ENCODE measurements around the gene FBXW11.

The FBXW11 gene

GRCh38 chr5:172015346-172015745, 8.9 kb upstream of the FBXW11 start:
- no peak for DNase-seq

GRCh38 chr5:172010278-172010677, 3.8 kb upstream of the FBXW11 start:
- DNase-seq, result no peak

- no peak for DNase-seq
These were observed 3.3 kb upstream of the FBXW11 start for GRCh38 chr5:172009536-172010270.

GRCh38 chr5:172008689-172009141, 2.3 kb upstream of the FBXW11 start:
- DNase-seq, result no peak

GRCh38 chr5:172008111-172008455, 1.6 kb upstream of the FBXW11 start:
- DNase-seq, result no peak

- DNase-seq, result no peak
These were observed 1.0 kb upstream of the FBXW11 start for GRCh38 chr5:172007175-172008110.

GRCh38 chr5:172005708-172006320, 624 bp downstream of the FBXW11 start:
- DNase-seq, result peak; percentile 15

- DNase-seq, result no peak
These were observed 1.6 kb downstream of the FBXW11 start for GRCh38 chr5:172004824-172005237.

- no peak for DNase-seq
These were observed 2.7 kb downstream of the FBXW11 start for GRCh38 chr5:172003746-172004145.

GRCh38 chr5:172002840-172003512, 3.5 kb downstream of the FBXW11 start:
- no peak for DNase-seq

GRCh38 chr5:172002310-172002709, 4.1 kb downstream of the FBXW11 start:
- no peak for DNase-seq

- no peak for DNase-seq
These were observed 6.6 kb downstream of the FBXW11 start for GRCh38 chr5:171999877-172000276.

GRCh38 chr5:171999100-171999499, 7.3 kb downstream of the FBXW11 start:
- DNase-seq, result no peak

GRCh38 chr5:171997011-171997410, 9.4 kb downstream of the FBXW11 start:
- no peak for DNase-seq

- DNase-seq, result no peak
These were observed 13.6 kb downstream of the FBXW11 start for GRCh38 chr5:171992813-171993212.

- no peak for DNase-seq
These were observed 14.1 kb downstream of the FBXW11 start for GRCh38 chr5:171992305-171992704.

- no peak for DNase-seq
These were observed 15.8 kb downstream of the FBXW11 start for GRCh38 chr5:171990713-171991015.

- DNase-seq, result no peak
These were observed 16.3 kb downstream of the FBXW11 start for GRCh38 chr5:171989946-171990712.

- DNase-seq, result no peak
These were observed 17.2 kb downstream of the FBXW11 start for GRCh38 chr5:171989276-171989675.

GRCh38 chr5:171986772-171987171, 19.7 kb downstream of the FBXW11 start:
- DNase-seq, result no peak

- DNase-seq, result no peak
These were observed 21.6 kb downstream of the FBXW11 start for GRCh38 chr5:171984748-171985419.

- no peak for DNase-seq
These were observed 24.6 kb downstream of the FBXW11 start for GRCh38 chr5:171981847-171982246.
